ENCODE results near the gene OSTN. TPM values are rescaled to one million over a fixed set of nuclear protein-coding genes. Genes with fewer than 3 reads are reported as not detected.

The OSTN gene
- 3.4 TPM in 1 of 2 replicates, not detected in the other for total RNA-seq

GRCh38 chr3:191198932-191199331 lies at the start of gene OSTN:
OSTN (plus strand) TSS chr3:191199241; CDS start chr3:191212533, 13,292 bp downstream.

Other genes with a start within 250 kb of the OSTN start
- 156 and 181 TPM in 2 replicates for gene CCDC50, start 130.2 kb downstream of the OSTN start, total RNA-seq
- 0.22 and 1.3 TPM in 2 replicates for gene UTS2B, start 131.3 kb downstream of the OSTN start, total RNA-seq

Measured in placental pericyte (primary cell).